Endothelial cell of umbilical vein (primary cell): ENCODE data around the gene FBXO2.

Experiments
- CTCF ChIP-seq, 2 donors: IDR thresholded peaks; 1 replicate in 1 of 2; 2 replicates in 1 of 2; pipeline ENCODE4 v1.5.1; 2011; ENCODE audit warnings: low read length in 2 of 2, mild to moderate bottlenecking in 2 of 2, moderate library complexity in 2 of 2, control low read depth in 1 of 2, inconsistent platforms in 1 of 2, low read depth in 1 of 2; ENCODE audit not compliant: insufficient read depth in 1 of 2; ENCODE audit errors: extremely low read depth in 1 of 2
- EZH2 ChIP-seq: IDR thresholded peaks from 2 replicates; pipeline ENCODE4 v1.6.1; 2012; ENCODE audit warnings: borderline replicate concordance, low read depth, mild to moderate bottlenecking, moderate library complexity, low read length, inconsistent platforms; ENCODE audit not compliant: severe bottlenecking
- MAX ChIP-seq: IDR thresholded peaks from 2 replicates; pipeline ENCODE4 v1.6.1; 2011; ENCODE audit not compliant: insufficient read depth, insufficient read length

- TF ChIP-seq CTCF (IDR thresholded peaks at IDR 0.05; ENCODE audit: extremely low read depth in 1 of 2, insufficient read depth in 1 of 2, low read depth in 1 of 2, low read length in 2 of 2) (no peak), MAX (no peak), EZH2 (no peak)
These were observed 38.9 kb upstream of the FBXO2 start for GRCh38 chr1:11693024-11693590.
